ENCODE measurements around the gene PRDM15.

Gene PRDM15

DNA sequence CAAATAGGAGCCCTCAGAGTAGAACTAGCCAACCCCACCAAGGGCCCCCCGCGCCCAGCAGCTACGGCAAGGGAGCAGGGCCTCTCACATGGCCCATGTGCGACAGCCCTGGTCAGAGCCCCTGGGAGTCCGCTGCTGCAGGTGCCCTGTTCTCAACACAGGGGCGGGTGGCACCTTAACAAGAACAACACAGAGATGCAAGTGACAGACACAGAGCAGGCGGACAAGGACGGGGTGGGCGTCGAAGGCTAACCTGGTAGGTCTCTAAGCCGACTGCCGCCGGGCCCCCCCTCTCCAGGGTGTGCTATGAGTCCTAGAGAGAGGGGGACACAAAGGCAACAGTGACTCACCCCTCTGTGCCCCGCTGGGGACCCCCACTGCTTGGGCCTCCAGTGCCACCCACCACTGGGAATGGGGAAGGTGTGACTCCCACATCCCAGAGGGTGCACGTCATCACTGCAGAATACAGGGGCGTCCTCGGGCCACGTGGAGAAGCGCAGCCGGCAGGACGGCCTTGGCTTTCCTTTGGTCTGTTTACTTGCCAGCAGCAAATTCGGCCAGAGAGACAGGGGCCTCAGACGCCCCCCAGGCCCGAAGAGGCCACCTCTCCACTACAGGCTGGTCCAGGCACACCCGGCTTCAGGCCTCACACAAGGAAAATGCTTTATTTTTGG is 44.8 kb downstream of the PRDM15 start:
- TF ChIP-seq, protein P1, sequence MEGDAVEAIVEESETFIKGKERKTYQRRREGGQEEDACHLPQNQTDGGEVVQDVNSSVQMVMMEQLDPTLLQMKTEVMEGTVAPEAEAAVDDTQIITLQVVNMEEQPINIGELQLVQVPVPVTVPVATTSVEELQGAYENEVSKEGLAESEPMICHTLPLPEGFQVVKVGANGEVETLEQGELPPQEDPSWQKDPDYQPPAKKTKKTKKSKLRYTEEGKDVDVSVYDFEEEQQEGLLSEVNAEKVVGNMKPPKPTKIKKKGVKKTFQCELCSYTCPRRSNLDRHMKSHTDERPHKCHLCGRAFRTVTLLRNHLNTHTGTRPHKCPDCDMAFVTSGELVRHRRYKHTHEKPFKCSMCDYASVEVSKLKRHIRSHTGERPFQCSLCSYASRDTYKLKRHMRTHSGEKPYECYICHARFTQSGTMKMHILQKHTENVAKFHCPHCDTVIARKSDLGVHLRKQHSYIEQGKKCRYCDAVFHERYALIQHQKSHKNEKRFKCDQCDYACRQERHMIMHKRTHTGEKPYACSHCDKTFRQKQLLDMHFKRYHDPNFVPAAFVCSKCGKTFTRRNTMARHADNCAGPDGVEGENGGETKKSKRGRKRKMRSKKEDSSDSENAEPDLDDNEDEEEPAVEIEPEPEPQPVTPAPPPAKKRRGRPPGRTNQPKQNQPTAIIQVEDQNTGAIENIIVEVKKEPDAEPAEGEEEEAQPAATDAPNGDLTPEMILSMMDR (IDR thresholded peaks at IDR 0.05): no peak
- DNase-seq: no peak
- Mint-ChIP-seq H3K27ac (no peak overlapping the region), H3K4me1 (peaks cover 29% of the 10 kb centered on the region), H3K9me3 (peaks cover 4% of the 10 kb centered on the region), H3K27me3 (ENCODE audit: low read depth, poor library complexity) (peaks cover 4% of the 10 kb centered on the region), H3K4me3 (no peak overlapping the region), H3K36me3 (ENCODE audit: low read depth) (peaks cover 40% of the 10 kb centered on the region)

DNA sequence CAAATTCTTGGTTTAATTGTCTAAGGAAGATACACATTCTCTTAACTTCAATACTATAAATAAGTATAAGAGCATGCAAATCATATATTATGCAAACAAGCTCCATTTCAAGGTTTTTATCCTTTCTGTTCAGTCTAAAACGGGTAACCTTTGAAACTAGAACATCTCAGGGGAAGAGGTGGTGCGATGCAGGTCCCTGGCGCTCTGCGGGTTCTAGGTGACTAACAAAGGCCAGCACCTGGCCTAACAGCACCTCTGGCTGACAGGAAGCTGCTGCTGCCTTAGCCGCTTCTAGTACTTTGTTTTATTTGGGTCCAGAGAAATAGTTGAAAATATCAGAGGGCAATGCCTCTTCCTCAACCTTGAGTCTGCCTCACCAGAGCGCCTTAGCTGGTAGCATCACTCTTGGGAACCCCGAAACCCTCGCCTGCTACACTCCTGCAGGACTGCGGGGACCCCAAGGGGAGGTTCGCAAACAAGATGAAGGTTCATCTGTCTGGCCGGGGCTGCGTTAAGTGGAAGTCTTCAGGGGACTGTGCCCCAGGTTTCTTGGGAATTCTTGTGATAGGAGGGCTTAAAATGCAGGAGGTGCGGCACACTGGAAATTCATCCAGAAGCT is 45.5 kb downstream of the PRDM15 start:
- H3K36me3 Mint-ChIP-seq (ENCODE audit: low read depth): peaks cover 33% of the 10 kb centered on the region
- no peak overlapping the region for H3K27ac Mint-ChIP-seq
- no peaks in the 10 kb centered on the region for H3K9me3 Mint-ChIP-seq
- TF ChIP-seq, protein P1 (IDR thresholded peaks at IDR 0.05): no peak
- H3K4me3 Mint-ChIP-seq: no peak overlapping the region
- no peak for DNase-seq
- peaks cover 29% of the 10 kb centered on the region for H3K4me1 Mint-ChIP-seq
- peaks cover 4% of the 10 kb centered on the region for H3K27me3 Mint-ChIP-seq (ENCODE audit: low read depth, poor library complexity)

DNA sequence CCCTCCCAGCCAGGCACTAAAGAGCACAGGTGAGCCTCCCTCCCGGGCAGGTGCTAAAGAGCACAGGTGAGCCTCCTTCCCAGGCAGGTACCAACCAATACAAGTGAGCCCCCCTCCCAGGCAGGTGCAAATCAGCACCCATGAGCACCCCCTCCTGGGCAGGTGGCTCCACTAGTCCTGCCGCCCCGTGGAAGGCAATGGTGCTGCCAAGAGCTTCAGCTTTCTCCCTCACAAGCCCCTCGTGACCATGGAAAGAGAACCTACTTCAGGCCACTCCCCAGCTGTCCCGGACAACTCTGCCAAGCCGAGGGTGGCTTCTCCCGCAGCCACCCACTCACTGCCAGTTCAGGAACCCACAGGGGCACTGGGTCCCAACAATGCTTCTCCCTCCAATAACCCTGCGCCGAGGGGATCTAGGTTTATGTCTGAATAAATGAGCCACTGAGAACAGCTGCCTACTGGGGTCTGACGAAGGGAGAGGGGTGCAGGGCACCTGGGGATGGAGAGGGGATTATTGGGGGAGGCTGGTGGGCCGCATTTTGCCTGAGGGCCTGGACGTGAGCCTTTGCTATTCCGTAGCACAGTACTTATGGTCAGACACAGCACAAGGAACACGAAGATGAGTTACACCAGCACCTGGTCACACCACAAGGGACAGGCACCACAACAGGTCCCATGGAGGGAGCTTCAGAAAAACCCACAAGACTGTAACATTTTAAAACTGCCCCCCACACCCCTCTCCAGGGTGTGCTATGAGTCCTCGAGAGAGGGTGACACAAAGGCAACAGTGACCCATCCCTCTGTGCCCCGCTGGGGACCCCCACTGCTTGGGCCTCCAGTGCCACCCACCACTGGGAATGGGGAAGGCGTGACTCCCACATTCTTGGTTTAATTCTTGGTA is 46.3 kb downstream of the PRDM15 start:
- Mint-ChIP-seq H3K36me3 (ENCODE audit: low read depth) (peaks cover 26% of the 10 kb centered on the region), H3K4me1 (peaks cover 29% of the 10 kb centered on the region), H3K4me3 (no peak overlapping the region), H3K9me3 (no peaks in the 10 kb centered on the region), H3K27me3 (ENCODE audit: low read depth, poor library complexity) (peaks cover 4% of the 10 kb centered on the region), H3K27ac (no peak overlapping the region)
- TF ChIP-seq, protein P1 (IDR thresholded peaks at IDR 0.05): no peak
- DNase-seq: no peak

DNA sequence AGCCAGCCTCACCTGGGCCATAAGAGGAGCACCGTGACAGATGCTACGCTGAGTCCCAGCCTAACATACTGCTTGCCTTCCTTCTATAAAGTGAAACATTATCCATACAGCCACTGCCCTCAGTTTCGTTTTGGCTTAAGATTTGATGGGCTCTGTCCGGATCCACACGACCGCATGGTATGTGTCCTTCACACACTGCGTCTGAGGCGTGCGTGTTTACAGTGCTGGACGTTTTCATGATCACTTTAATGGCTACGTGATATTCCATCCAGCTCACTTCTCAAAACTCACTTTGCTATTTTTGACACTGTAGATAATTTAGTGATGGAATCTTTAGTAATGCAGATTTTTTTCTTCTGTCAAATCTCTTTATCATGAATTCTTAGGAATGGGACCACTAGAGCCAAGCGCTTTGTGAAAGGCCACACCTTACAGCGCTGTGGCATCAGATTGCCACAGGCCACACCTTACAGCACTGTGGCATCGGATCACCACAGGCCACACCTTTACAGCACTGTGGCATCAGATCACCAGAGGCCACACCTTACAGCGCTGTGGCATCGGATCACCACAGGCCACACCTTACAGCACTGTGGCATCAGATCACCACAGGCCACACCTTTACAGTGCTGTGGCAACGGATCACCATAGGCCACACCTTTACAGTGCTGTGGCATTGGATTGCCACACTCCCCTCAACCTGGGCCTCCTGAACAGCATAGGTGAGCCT is 47.1 kb downstream of the PRDM15 start:
- no peaks in the 10 kb centered on the region for H3K9me3 Mint-ChIP-seq
- peaks cover 20% of the 10 kb centered on the region for H3K36me3 Mint-ChIP-seq (ENCODE audit: low read depth)
- H3K27ac Mint-ChIP-seq: no peak overlapping the region
- TF ChIP-seq, protein P1 (IDR thresholded peaks at IDR 0.05): no peak
- no peak overlapping the region for H3K4me3 Mint-ChIP-seq
- no peak for DNase-seq
- peaks cover 4% of the 10 kb centered on the region for H3K27me3 Mint-ChIP-seq (ENCODE audit: low read depth, poor library complexity)
- H3K4me1 Mint-ChIP-seq: peaks cover 28% of the 10 kb centered on the region

DNA sequence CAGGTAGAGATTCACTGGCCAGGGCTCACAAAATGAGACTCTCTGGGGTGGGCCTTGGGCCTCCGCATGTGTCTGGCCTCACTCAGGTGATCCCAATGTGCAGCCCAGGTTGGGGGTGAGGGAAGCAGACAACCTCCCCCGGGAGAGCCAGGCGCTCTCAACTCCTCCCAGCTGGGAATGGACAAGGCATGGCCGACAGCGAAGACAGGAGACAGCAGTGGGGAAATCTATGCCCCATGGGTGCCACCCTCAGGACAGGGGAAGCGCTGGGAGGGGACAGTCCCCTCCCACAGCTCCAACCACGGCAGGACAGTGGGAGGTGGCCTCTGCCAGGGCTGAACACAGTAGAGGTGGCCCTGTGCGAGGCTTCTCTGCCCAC is 47.7 kb downstream of the PRDM15 start:
- H3K36me3 Mint-ChIP-seq (ENCODE audit: low read depth): peaks cover 15% of the 10 kb centered on the region
- TF ChIP-seq, protein P1 (IDR thresholded peaks at IDR 0.05): no peak
- H3K4me1 Mint-ChIP-seq: peaks cover 22% of the 10 kb centered on the region
- no peaks in the 10 kb centered on the region for H3K9me3 Mint-ChIP-seq
- H3K4me3 Mint-ChIP-seq: no peak overlapping the region
- H3K27me3 Mint-ChIP-seq (ENCODE audit: low read depth, poor library complexity): peaks cover 4% of the 10 kb centered on the region
- no peak for DNase-seq
- H3K27ac Mint-ChIP-seq: no peak overlapping the region

All from nephron progenitor cell (in vitro differentiated cells).